ENCODE data around the gene THAP7.
"Not testable (repeated sequence)": the region's sequence is repeated elsewhere in the genome, so short reads cannot be mapped to it uniquely, and the experiment has no call there.

- not testable (repeated sequence) for TF ChIP-seq EZH2 (IDR thresholded peaks at IDR 0.05; ENCODE audit: borderline replicate concordance, insufficient read depth, low read depth, low read length, poor library complexity, severe bottlenecking); CTCF (IDR thresholded peaks at IDR 0.05)
These were observed 29.8 kb downstream of the THAP7 start for GRCh38 chr22:20972014-20972694.
